H1 (cell line): ENCODE data around the gene PDK2. TPM values are rescaled to one million over a fixed set of nuclear protein-coding genes. Genes with fewer than 3 reads are reported as not detected.

Experiments used
- CTCF ChIA-PET: fragments of 300-600 bp; sonication (Branson Sonifier 250); formaldehyde crosslinking; loops from one replicate; lab custom pipeline; 2021; ENCODE audit not compliant: partially characterized antibody; lab: Charles Lee
- POLR2A ChIA-PET: fragments of 300-600 bp; sonication (Branson Sonifier 250); formaldehyde crosslinking; loops from one replicate; lab custom pipeline; 2021; ENCODE audit warnings: inconsistent platforms; ENCODE audit not compliant: partially characterized antibody; lab: Charles Lee
- DNase-seq, 2 experiments: peaks; one replicate each; pipeline versions ENCODE4 v3.0.0 to v3.0.0-alpha.2; 2010 to 2022; ENCODE audit warnings: low spot score in 2 of 2, low read depth in 1 of 2, mixed read lengths in 1 of 2
- FAIRE-seq: peaks from 2 replicates; lab custom pipeline; 2011; peaks lifted over from hg19 to GRCh38; lab: Jason Lieb, UNC
- H2AFZ ChIP-seq: 2 replicates; pipeline ENCODE4 v1.8.1; 2012; ENCODE audit warnings: low read length, inconsistent platforms
- H2AK5ac ChIP-seq: 2 replicates; pipeline ENCODE4 v1.6.1; 2013; ENCODE audit warnings: low read depth, low read length
- H2BK120ac ChIP-seq: replicated peaks from 2 replicates; pipeline ENCODE3; 2013; ENCODE audit warnings: low read depth, low read length, inconsistent platforms
- H2BK12ac ChIP-seq: 2 replicates; pipeline ENCODE4 v1.6.1; 2013; ENCODE audit warnings: low read depth, low read length
- H2BK15ac ChIP-seq: 2 replicates; pipeline ENCODE4 v1.6.1; 2013; ENCODE audit warnings: low read length
- H2BK20ac ChIP-seq: 2 replicates; pipeline ENCODE4 v1.6.1; 2013; ENCODE audit warnings: low read length
- H2BK5ac ChIP-seq: 2 replicates; pipeline ENCODE4 v1.6.1; 2013; ENCODE audit warnings: low read depth, low read length
- H3K14ac ChIP-seq: 2 replicates; pipeline ENCODE4 v1.6.1; 2013; ENCODE audit warnings: inconsistent platforms; ENCODE audit not compliant: insufficient read length
- H3K18ac ChIP-seq: 2 replicates; pipeline ENCODE4 v1.6.1; 2013; ENCODE audit warnings: low read length; ENCODE audit errors: extremely low read depth
- H3K23ac ChIP-seq: 2 replicates; pipeline ENCODE4 v1.6.1; 2013; ENCODE audit warnings: inconsistent platforms; ENCODE audit not compliant: insufficient read length
- H3K23me2 ChIP-seq: 2 replicates; pipeline ENCODE4 v1.6.1; 2013; ENCODE audit warnings: low read depth, low read length
- H3K27ac ChIP-seq: 2 replicates; pipeline ENCODE4 v1.6.1; 2011; ENCODE audit warnings: low read depth, low read length, inconsistent platforms
- H3K27me3 ChIP-seq, 4 experiments: replicated peaks in 1 of 4; 1 replicate in 1 of 4; 2 replicates in 3 of 4; pipeline versions ENCODE4 v1.6.1 to v1.8.1; 2011 to 2013; ENCODE audit warnings: low read length in 3 of 4, mild to moderate bottlenecking in 3 of 4, inconsistent platforms in 2 of 4, mixed read lengths in 2 of 4, moderate library complexity in 1 of 4; ENCODE audit not compliant: control insufficient read depth in 3 of 4, insufficient read depth in 3 of 4; ENCODE audit errors: extremely low read depth in 1 of 4
- H3K36me3 ChIP-seq, 4 experiments: 2 replicates each; pipeline versions ENCODE4 v1.6.1 to v1.8.1; 2011 to 2013; ENCODE audit warnings: mild to moderate bottlenecking in 4 of 4, low read length in 3 of 4, moderate library complexity in 2 of 4, control low read depth in 1 of 4, inconsistent platforms in 1 of 4; ENCODE audit not compliant: insufficient read depth in 4 of 4, control insufficient read depth in 2 of 4
- H3K4ac ChIP-seq: replicated peaks from 2 replicates; pipeline ENCODE3; 2013; ENCODE audit warnings: low read length, low read depth, mixed read lengths, inconsistent platforms; ENCODE audit not compliant: insufficient read length
- H3K4me1 ChIP-seq, 4 experiments: replicated peaks in 1 of 4; 1 replicate in 1 of 4; 2 replicates in 3 of 4; pipeline versions ENCODE4 v1.6.1 to v1.8.1; 2011 to 2013; ENCODE audit warnings: low read length in 3 of 4, inconsistent platforms in 2 of 4, mixed read lengths in 1 of 4; ENCODE audit not compliant: insufficient read depth in 4 of 4, control insufficient read depth in 3 of 4
- H3K4me2 ChIP-seq, 2 experiments: 2 replicates each; pipeline versions ENCODE4 v1.6.1 to v1.8.1; 2011 to 2013; ENCODE audit warnings: low read depth in 2 of 2, low read length in 2 of 2, control low read depth in 1 of 2, inconsistent platforms in 1 of 2, mild to moderate bottlenecking in 1 of 2; ENCODE audit not compliant: insufficient read depth in 1 of 2
- H3K4me3 ChIP-seq, 4 experiments: fragments of 200-600, 300-600 bp in 1 of 4; sonication (generic), shearing (Covaris generic), sonication (Bioruptor Twin) in 1 of 4; 2 replicates each; pipeline versions ENCODE4 v1.5.1 to v1.8.1; 2011 to 2016; ENCODE audit warnings: low read length in 4 of 4, low read depth in 3 of 4, control low read depth in 2 of 4, inconsistent platforms in 2 of 4, mild to moderate bottlenecking in 2 of 4, mixed read lengths in 1 of 4, moderate library complexity in 1 of 4; ENCODE audit not compliant: insufficient read depth in 2 of 4; ENCODE audit errors: extremely low read depth in 1 of 4
- H3K56ac ChIP-seq: replicated peaks from 2 replicates; pipeline ENCODE3; 2013; ENCODE audit warnings: low read depth, mild to moderate bottlenecking, mixed read lengths, low read length, inconsistent platforms; ENCODE audit not compliant: insufficient read length
- H3K79me1 ChIP-seq: 2 replicates; pipeline ENCODE4 v1.6.1; 2013; ENCODE audit warnings: low read depth, low read length, control low read depth
- H3K79me2 ChIP-seq, 2 experiments: 2 replicates each; pipeline versions ENCODE4 v1.6.1 to v1.8.1; 2012 to 2013; ENCODE audit warnings: low read length in 2 of 2, mild to moderate bottlenecking in 2 of 2, inconsistent platforms in 1 of 2; ENCODE audit not compliant: insufficient read depth in 2 of 2, control insufficient read depth in 1 of 2
- H3K9ac ChIP-seq, 4 experiments: replicated peaks in 1 of 4; 1 replicate in 1 of 4; 2 replicates in 3 of 4; pipeline versions ENCODE4 v1.6.1 to v1.8.1; 2011 to 2013; ENCODE audit warnings: low read depth in 3 of 4, low read length in 3 of 4, control low read depth in 2 of 4, mild to moderate bottlenecking in 2 of 4, moderate library complexity in 2 of 4, inconsistent platforms in 1 of 4; ENCODE audit errors: extremely low read depth in 1 of 4
- H3K9me3 ChIP-seq, 2 experiments: 2 replicates each; pipeline versions ENCODE4 v1.6.1 to v1.8.1; 2012 to 2013; ENCODE audit warnings: mild to moderate bottlenecking in 2 of 2, moderate library complexity in 2 of 2, control low read depth in 1 of 2, inconsistent platforms in 1 of 2, low read depth in 1 of 2, low read length in 1 of 2, mixed read lengths in 1 of 2; ENCODE audit not compliant: insufficient read depth in 2 of 2
- H4K20me1 ChIP-seq, 2 experiments: replicated peaks in 1 of 2; 2 replicates each; pipeline versions ENCODE3 to v1.8.1; 2011 to 2013; ENCODE audit warnings: inconsistent platforms in 2 of 2, low read length in 2 of 2, mild to moderate bottlenecking in 1 of 2; ENCODE audit not compliant: insufficient read depth in 2 of 2, control insufficient read depth in 1 of 2
- H4K5ac ChIP-seq: 2 replicates; pipeline ENCODE4 v1.6.1; 2013; ENCODE audit warnings: low read length, low read depth, mixed read lengths, inconsistent platforms; ENCODE audit not compliant: insufficient read length
- H4K8ac ChIP-seq: 2 replicates; pipeline ENCODE4 v1.8.0; 2013; ENCODE audit warnings: mild to moderate bottlenecking, moderate library complexity, low read length, inconsistent platforms; ENCODE audit not compliant: insufficient read depth; ENCODE audit errors: extremely low read depth
- H4K91ac ChIP-seq: replicated peaks from 2 replicates; pipeline ENCODE3; 2013; ENCODE audit warnings: low read length, mixed read lengths, inconsistent platforms; ENCODE audit not compliant: insufficient read length
- BCL11A ChIP-seq, 2 experiments: IDR thresholded peaks; one replicate each; pipeline ENCODE4 v1.6.1; 2011; ENCODE audit warnings: low read depth in 2 of 2, low read length in 2 of 2, mild to moderate bottlenecking in 2 of 2
- CHD2 ChIP-seq: IDR thresholded peaks from 2 replicates; pipeline ENCODE4 v1.6.1; 2012; ENCODE audit warnings: low read length, improper control_type of control experiment
- GABPA ChIP-seq: IDR thresholded peaks from 2 replicates; pipeline ENCODE4 v1.6.1; 2011; ENCODE audit warnings: mild to moderate bottlenecking, low read length, moderate library complexity, borderline replicate concordance; ENCODE audit not compliant: insufficient read depth
- MAX ChIP-seq: IDR thresholded peaks from 2 replicates; pipeline ENCODE4 v1.6.1; 2012; ENCODE audit warnings: inconsistent platforms
- POLR2A ChIP-seq, 2 experiments: IDR thresholded peaks; 1 replicate in 1 of 2; 2 replicates in 1 of 2; pipeline ENCODE4 v1.6.1; 2011; ENCODE audit warnings: low read depth in 2 of 2, low read length in 2 of 2, mild to moderate bottlenecking in 2 of 2; ENCODE audit errors: control extremely low read depth in 1 of 2
- RFX5 ChIP-seq: IDR thresholded peaks from 2 replicates; pipeline ENCODE4 v1.6.1; 2011; ENCODE audit warnings: low read depth, low read length, improper control_type of control experiment, borderline replicate concordance
- SIRT6 ChIP-seq: IDR thresholded peaks from one replicate; pipeline ENCODE4 v1.7.1; 2012; ENCODE audit warnings: low read length, inconsistent platforms
- SRF ChIP-seq: IDR thresholded peaks from 2 replicates; pipeline ENCODE4 v1.6.1; 2011; ENCODE audit warnings: mild to moderate bottlenecking, low read depth, low read length, moderate library complexity
- WGBS, 2 experiments: shearing (Covaris generic) in 1 of 2; methylation state at CpG; one replicate each; pipeline versions ENCODE4 v1.1.6 to v1.1.7; 2013 to 2015; ENCODE audit warnings: low lambda C conversion rate in 2 of 2, mixed read lengths in 2 of 2, inconsistent platforms in 1 of 2, low coverage in 1 of 2, missing lambda C conversion rate in 1 of 2; ENCODE audit not compliant: insufficient replicate concordance in 2 of 2, insufficient coverage in 1 of 2, insufficient read length in 1 of 2; ENCODE audit errors: extremely low coverage in 1 of 2, missing lambda C conversion rate in 1 of 2; 5-methylcytosine and 5-hydroxymethylcytosine counted together
- polyA plus RNA-seq, 7 experiments: library from polyadenylated mRNA; depleted of rRNA in 3 of 7; stranded (reverse) in 5 of 7; unstranded in 2 of 7; fragments of >200 nt in 5 of 7; fragments of 200-250 nt in 2 of 7; gene quantifications; 1 replicate in 5 of 7; 2 replicates in 1 of 7; 4 replicates in 1 of 7; pipeline versions ENCODE4 v1.2.1 to v1.2.3, GENCODE V29; 2011 to 2013; ENCODE audit warnings: missing spikeins in 2 of 7, mixed read lengths in 2 of 7
- total RNA-seq: library from RNA; stranded (reverse); fragmentation: NEBNext Ultra II Directional; extraction: Animal tissue kit (Norgen Biotek cat#: 25700); gene quantifications from 2 replicates; pipeline ENCODE4 v1.2.1, GENCODE V29; 2021

The PDK2 gene
- total and polyA plus RNA-seq, 2 of the 8 experiments (the other 6 are each of a cell fraction or from before 2014, with no cell fraction given) = 18.3 to 121 TPM

GRCh38 chr17:50048146-50048720 is 46.9 kb upstream of the PDK2 start:
- H3K4ac ChIP-seq = no peak overlapping the region
- H4K91ac ChIP-seq = no peak overlapping the region
- H3K27ac ChIP-seq = no peak overlapping the region
- H3K27me3 ChIP-seq = no peaks in the 10 kb centered on the region
- H3K56ac ChIP-seq = no peak overlapping the region
- H2BK15ac ChIP-seq = no peak overlapping the region
- H3K4me3 ChIP-seq = no peak overlapping the region
- H3K9ac ChIP-seq = no peak overlapping the region
- no peak overlapping the region for H2BK5ac ChIP-seq
- FAIRE-seq (no peak), DNase-seq (no peak)
- no peak overlapping the region for H2BK20ac ChIP-seq
- H3K36me3 ChIP-seq = no peaks in the 10 kb centered on the region
- ChIA-PET POLR2A (interaction anchor here (0.7 to 0.8 kb wide), 2 partner anchors 17 to 20 kb away, joined by 3 read pairs; no protein-coding TSS in a partner anchor), CTCF (interaction anchor here (0.6 to 1.5 kb wide), 5 partner anchors 8 to 250 kb away, joined by 3 to 4 read pairs (median 3); partner anchors contain the start of gene ITGA3)
- H3K4me2 ChIP-seq = no peak overlapping the region
- H2AK5ac ChIP-seq = no peak overlapping the region
- H3K79me1 ChIP-seq = no peaks in the 10 kb centered on the region
- H3K14ac ChIP-seq = no peak overlapping the region
- H4K8ac ChIP-seq = no peak overlapping the region; the same call in 1 of the 2 replicates
- H2BK120ac ChIP-seq = no peak overlapping the region
- H3K79me2 ChIP-seq = no peaks in the 10 kb centered on the region
- TF ChIP-seq MAX = no peak
- TF ChIP-seq SRF = no peak
- no peak for TF ChIP-seq SIRT6
- no peak for TF ChIP-seq RFX5
- TF ChIP-seq BCL11A (IDR thresholded peaks at IDR 0.05; ENCODE audit: low read depth in 2 of 2, low read length in 2 of 2) = no peak
- TF ChIP-seq CHD2 = no peak
- TF ChIP-seq GABPA = no peak
- no peak for TF ChIP-seq POLR2A (IDR thresholded peaks at IDR 0.05; ENCODE audit: control extremely low read depth in 1 of 2, low read depth in 2 of 2, low read length in 2 of 2)
- no peak overlapping the region for H2AFZ ChIP-seq
- WGBS, 2 experiments = 97% methylated on average over 17 of the region's 17 CpGs; no CpG with 5 or more reads in 1 of the 2 experiments
- no peak overlapping the region for H3K23ac ChIP-seq
- peaks cover 9 to 19% (median 14%) of the 10 kb centered on the region in 4 experiments for H3K4me1 ChIP-seq
- no peak overlapping the region for H3K18ac ChIP-seq
- no peaks in the 10 kb centered on the region for H4K20me1 ChIP-seq
- no peak overlapping the region for H4K5ac ChIP-seq
- H3K9me3 ChIP-seq = no peaks in the 10 kb centered on the region
- peak overlapping the region; percentile 0; the same call in 1 of the 2 replicates for H2BK12ac ChIP-seq
- no peaks in the 10 kb centered on the region for H3K23me2 ChIP-seq
